DND-41 (cell line): ENCODE data around the gene YWHAQ.

Experiments
- ATAC-seq: fragments of 200-7000 bp; cut with Tn5 transposase; 3 replicates; pipeline ENCODE4 v1.9.1; 2021; ENCODE audit warnings: low read depth; ENCODE audit not compliant: insufficient read depth
- DNase-seq: peaks from one replicate; pipeline ENCODE4 v3.0.0-alpha.2; 2020
- H2AFZ ChIP-seq: 2 replicates; pipeline ENCODE4 v1.6.0; 2012; ENCODE audit warnings: low read depth, low read length
- H3K27ac ChIP-seq: 2 replicates; pipeline ENCODE4 v1.5.1; 2012; ENCODE audit warnings: low read length, inconsistent platforms
- H3K27me3 ChIP-seq: fragments of 200-600 bp; sonication (generic); 2 replicates; pipeline ENCODE4 v1.6.0; 2012; ENCODE audit warnings: low read length, mild to moderate bottlenecking, inconsistent platforms; ENCODE audit not compliant: insufficient read depth, poor library complexity
- H3K36me3 ChIP-seq: 2 replicates; pipeline ENCODE4 v1.5.1; 2012; ENCODE audit warnings: low read length, inconsistent platforms; ENCODE audit not compliant: insufficient read depth
- H3K4me1 ChIP-seq: 2 replicates; pipeline ENCODE4 v1.5.1; 2012; ENCODE audit warnings: mild to moderate bottlenecking, low read length; ENCODE audit not compliant: insufficient read depth
- H3K4me2 ChIP-seq: 2 replicates; pipeline ENCODE4 v1.6.0; 2012; ENCODE audit warnings: mild to moderate bottlenecking, moderate library complexity, low read length, inconsistent platforms; ENCODE audit not compliant: insufficient read depth
- H3K4me3 ChIP-seq, 2 experiments: fragments of 200-600 bp in 1 of 2; shearing (Covaris generic) in 1 of 2; 2 replicates each; pipeline ENCODE4 v1.5.1; 2012 to 2016; ENCODE audit warnings: inconsistent platforms in 2 of 2, low read length in 2 of 2, mild to moderate bottlenecking in 2 of 2, low read depth in 1 of 2, moderate library complexity in 1 of 2
- H3K79me2 ChIP-seq: 2 replicates; pipeline ENCODE4 v1.6.0; 2012; ENCODE audit warnings: low read length, inconsistent platforms; ENCODE audit not compliant: insufficient read depth
- H3K9ac ChIP-seq: 2 replicates; pipeline ENCODE4 v1.6.0; 2012; ENCODE audit warnings: low read depth, mild to moderate bottlenecking, inconsistent platforms, low read length, moderate library complexity
- H3K9me3 ChIP-seq: 2 replicates; pipeline ENCODE4 v1.5.1; 2012; ENCODE audit warnings: low read length, moderate library complexity, mild to moderate bottlenecking, inconsistent platforms; ENCODE audit not compliant: insufficient read depth, severe bottlenecking
- H4K20me1 ChIP-seq: 2 replicates; pipeline ENCODE4 v1.6.0; 2012; ENCODE audit warnings: low read length; ENCODE audit not compliant: insufficient read depth
- CTCF ChIP-seq: IDR thresholded peaks from 2 replicates; pipeline ENCODE4 v1.5.1; 2012; ENCODE audit warnings: borderline replicate concordance, low read length, moderate library complexity, mild to moderate bottlenecking; ENCODE audit not compliant: poor library complexity, severe bottlenecking; ENCODE audit errors: extremely low read depth
- EZH2 ChIP-seq: IDR thresholded peaks from 3 replicates; pipeline ENCODE4 v1.6.1; 2012; ENCODE audit warnings: borderline replicate concordance, low read depth, mild to moderate bottlenecking, moderate library complexity, low read length, inconsistent platforms; ENCODE audit not compliant: severe bottlenecking

Gene YWHAQ

GRCh38 chr2:9594366-9595054 lies 36.3 kb downstream of the YWHAQ start:
- Histone ChIP-seq H3K4me3 (no peak overlapping the region), H3K79me2 (peaks cover 99% of the 10 kb centered on the region), H3K27ac (no peak overlapping the region), H3K4me1 (no peaks in the 10 kb centered on the region), H3K9me3 (peaks cover 3% of the 10 kb centered on the region), H3K9ac (no peak overlapping the region), H3K4me2 (no peak overlapping the region), H2AFZ (no peak overlapping the region), H3K36me3 (peaks cover 60% of the 10 kb centered on the region), H3K27me3 (no peaks in the 10 kb centered on the region), H4K20me1 (peaks cover 70% of the 10 kb centered on the region)
- DNase-seq (no peak), ATAC-seq (no peak)
- TF ChIP-seq CTCF (no peak), EZH2 (no peak)

- Histone ChIP-seq H4K20me1 (peaks cover 65% of the 10 kb centered on the region), H3K4me2 (no peak overlapping the region), H3K9me3 (no peaks in the 10 kb centered on the region), H2AFZ (no peak overlapping the region), H3K27ac (no peak overlapping the region), H3K4me3 (no peak overlapping the region), H3K9ac (no peak overlapping the region), H3K27me3 (no peaks in the 10 kb centered on the region), H3K79me2 (peaks cover 97% of the 10 kb centered on the region), H3K36me3 (peaks cover 59% of the 10 kb centered on the region), H3K4me1 (no peaks in the 10 kb centered on the region)
- ATAC-seq: no peak
- TF ChIP-seq EZH2 (no peak), CTCF (no peak)
- no peak for DNase-seq
Measured at GRCh38 chr2:9593925-9594324, 36.9 kb downstream of the YWHAQ start.

- H3K9me3 ChIP-seq: no peaks in the 10 kb centered on the region
- H3K4me2 ChIP-seq: no peak overlapping the region
- H2AFZ ChIP-seq: no peak overlapping the region
- ATAC-seq: no peak
- H3K9ac ChIP-seq: no peak overlapping the region
- no peak overlapping the region for H3K27ac ChIP-seq
- TF ChIP-seq EZH2 (no peak), CTCF (no peak)
- no peaks in the 10 kb centered on the region for H3K27me3 ChIP-seq
- DNase-seq: no peak
- peaks cover 87% of the 10 kb centered on the region for H3K79me2 ChIP-seq
- peaks cover 60% of the 10 kb centered on the region for H3K36me3 ChIP-seq
- H4K20me1 ChIP-seq: peaks cover 59% of the 10 kb centered on the region
- H3K4me3 ChIP-seq: no peak overlapping the region
- H3K4me1 ChIP-seq: no peaks in the 10 kb centered on the region
Measured at GRCh38 chr2:9592699-9593098, 38.1 kb downstream of the YWHAQ start.

- H3K9ac ChIP-seq: no peak overlapping the region
Measured at GRCh38 chr2:9590641-9591040, 40.2 kb downstream of the YWHAQ start.

More at GRCh38 chr2:9590641-9591040, 40.2 kb downstream of the YWHAQ start:
- H3K4me3 ChIP-seq: no peak overlapping the region
- TF ChIP-seq CTCF (no peak), EZH2 (no peak)
- peaks cover 69% of the 10 kb centered on the region for H3K79me2 ChIP-seq
- H3K27ac ChIP-seq: no peak overlapping the region
- no peaks in the 10 kb centered on the region for H3K4me1 ChIP-seq
- peaks cover 44% of the 10 kb centered on the region for H4K20me1 ChIP-seq
- no peak overlapping the region for H3K4me2 ChIP-seq
- peaks cover 76% of the 10 kb centered on the region for H3K36me3 ChIP-seq
- no peak overlapping the region for H2AFZ ChIP-seq
- no peaks in the 10 kb centered on the region for H3K27me3 ChIP-seq
- DNase-seq (no peak), ATAC-seq (no peak)
- no peaks in the 10 kb centered on the region for H3K9me3 ChIP-seq
